GM12878 (cell line): ENCODE measurements around the gene SEMA4A. TPM values are rescaled to one million over a fixed set of nuclear protein-coding genes. Genes with fewer than 3 reads are reported as not detected.
"Not testable (repeated sequence)": the region's sequence is repeated elsewhere in the genome, so short reads cannot be mapped to it uniquely, and the experiment has no call there.

Experiments
- ATAC-seq: fragments of 200-7000 bp; cut with Tn5 transposase; 3 replicates; pipeline ENCODE4 v1.9.1; 2020; ENCODE audit warnings: mild to moderate bottlenecking, moderate library complexity
- BruUV-seq: library from RNA; stranded (reverse); fragments of 400-500 nt; replicated peaks from 2 replicates; lab custom pipeline; 2021; lab: Mats Ljungman, UMichigan
- CTCF ChIA-PET: fragments of 300-600 bp; sonication (Branson Sonifier 250); formaldehyde crosslinking; extraction: SDS; loops from one replicate; lab custom pipeline; 2021; ENCODE audit warnings: inconsistent platforms; lab: Yijun Ruan, JAX
- POLR2A ChIA-PET: fragments of 350-600 bp; formaldehyde crosslinking; extraction: SDS; loops from one replicate; lab custom pipeline; 2021; ENCODE audit warnings: inconsistent platforms; lab: Charles Lee
- RAD21 ChIA-PET: fragments of 300-600 bp; sonication (Branson Sonifier 250); formaldehyde crosslinking; loops from one replicate; lab custom pipeline; 2023; ENCODE audit warnings: antibody characterized with exemption; ENCODE audit not compliant: unreplicated experiment; lab: Charles Lee
- SMC1A ChIA-PET: fragments of 300-600 bp; sonication (Branson Sonifier 250); formaldehyde crosslinking; loops from one replicate; lab custom pipeline; 2023; ENCODE audit not compliant: unreplicated experiment, uncharacterized antibody; lab: Charles Lee
- DNase-seq: peaks from one replicate; pipeline ENCODE4 v3.0.0-alpha.2; 2011; ENCODE audit warnings: low read depth, low spot score
- FAIRE-seq: peaks from 3 replicates; lab custom pipeline; 2011; peaks lifted over from hg19 to GRCh38; lab: Jason Lieb, UNC
- H2AFZ ChIP-seq: 2 replicates; pipeline ENCODE4 v1.6.0; 2011; ENCODE audit warnings: low read depth, low read length, control low read depth; ENCODE audit not compliant: control insufficient read depth
- H3K27ac ChIP-seq: 2 replicates; pipeline ENCODE4 v1.5.1; 2011; ENCODE audit warnings: control low read depth; ENCODE audit not compliant: control insufficient read depth, insufficient read depth
- H3K27me3 ChIP-seq, 2 experiments: replicated peaks in 1 of 2; 2 replicates each; pipeline versions ENCODE4 v1.6.0 to v1.6.1; 2011; ENCODE audit warnings: low read length in 1 of 2; ENCODE audit not compliant: control insufficient read depth in 2 of 2, insufficient read depth in 2 of 2
- H3K36me3 ChIP-seq, 2 experiments: 2 replicates each; pipeline ENCODE4 v1.5.1; 2011; ENCODE audit warnings: low read length in 1 of 2; ENCODE audit not compliant: control insufficient read depth in 2 of 2, insufficient read depth in 2 of 2
- H3K4me1 ChIP-seq: 2 replicates; pipeline ENCODE4 v1.6.1; 2011; ENCODE audit warnings: mild to moderate bottlenecking, low read length, moderate library complexity, mixed read lengths; ENCODE audit not compliant: control insufficient read depth, insufficient read depth
- H3K4me2 ChIP-seq: 2 replicates; pipeline ENCODE4 v1.6.0; 2011; ENCODE audit warnings: control low read depth; ENCODE audit not compliant: control insufficient read depth, insufficient read depth
- H3K4me3 ChIP-seq: fragments of 200-600 bp; sonication (generic); 2 replicates; pipeline ENCODE4 v1.5.1; 2016
- H3K79me2 ChIP-seq: 2 replicates; pipeline ENCODE4 v1.6.0; 2011; ENCODE audit warnings: low read length; ENCODE audit not compliant: control insufficient read depth, insufficient read depth
- H3K9ac ChIP-seq: 2 replicates; pipeline ENCODE4 v1.8.0; 2011; ENCODE audit warnings: low read length, control low read depth, mixed read lengths; ENCODE audit not compliant: control insufficient read depth, insufficient read depth
- H3K9me3 ChIP-seq: replicated peaks from 3 replicates; pipeline ENCODE4 v1.5.1; 2011; ENCODE audit warnings: mild to moderate bottlenecking, low read length; ENCODE audit not compliant: control insufficient read depth, insufficient read depth
- H4K20me1 ChIP-seq: 2 replicates; pipeline ENCODE4 v1.6.0; 2011; ENCODE audit not compliant: control insufficient read depth, insufficient read depth
- WGBS: methylation state at CpG from one replicate; pipeline ENCODE4 v1.1.6; 2016; ENCODE audit warnings: low lambda C conversion rate; ENCODE audit not compliant: insufficient replicate concordance, insufficient coverage; ENCODE audit errors: missing lambda C conversion rate; 5-methylcytosine and 5-hydroxymethylcytosine counted together
- in situ Hi-C: fragments of 300-500 bp; cut with MboI; formaldehyde crosslinking; loops from 9 replicates; pipeline ENCODE4 v1.14.3; 2018; ENCODE audit warnings: mixed read lengths
- intact Hi-C: fragments of 100-400 bp; cut with micrococcal nuclease; formaldehyde crosslinking; loops from one replicate; pipeline ENCODE4 v1.14.2; 2022; ENCODE audit not compliant: unreplicated experiment
- polyA plus RNA-seq, 11 experiments: library from polyadenylated mRNA; depleted of rRNA in 4 of 11; unstranded in 6 of 11; stranded (reverse) in 5 of 11; fragments of >200 nt; fragmentation: Nextera tagmentation in 4 of 11; fragmentation: Illumina TruSeq in 1 of 11; extraction: Ambion mirVana in 4 of 11; extraction: Trizol in 1 of 11; gene quantifications; 1 replicate in 1 of 11; 2 replicates in 10 of 11; pipeline versions ENCODE4 v1.2.1 to v1.2.3, GENCODE V29; 2011 to 2016; ENCODE audit warnings: inconsistent platforms in 2 of 11, missing spikeins in 2 of 11, low read depth in 1 of 11
- total RNA-seq, 4 experiments: library from RNA; depleted of rRNA in 3 of 4; stranded (reverse); fragments of >200 nt in 3 of 4; fragmentation: Illumina TruSeq in 1 of 4; extraction: Trizol in 1 of 4; gene quantifications; 2 replicates each; pipeline versions ENCODE4 v1.2.1 to v1.2.3, GENCODE V29; 2013 to 2021
- TF ChIP-seq, protein P1 (sequence below): fragments of 450-650 bp; IDR thresholded peaks from 2 replicates; pipeline ENCODE4 v1.6.1; 2016; ENCODE audit warnings: mild to moderate bottlenecking

SEMA4A gene
- total and polyA plus RNA-seq, 10 of the 15 experiments (the other 5 are each of a cell fraction or from before 2014, with no cell fraction given): 2.6 to 64.2 (median 32.8) TPM

DNA sequence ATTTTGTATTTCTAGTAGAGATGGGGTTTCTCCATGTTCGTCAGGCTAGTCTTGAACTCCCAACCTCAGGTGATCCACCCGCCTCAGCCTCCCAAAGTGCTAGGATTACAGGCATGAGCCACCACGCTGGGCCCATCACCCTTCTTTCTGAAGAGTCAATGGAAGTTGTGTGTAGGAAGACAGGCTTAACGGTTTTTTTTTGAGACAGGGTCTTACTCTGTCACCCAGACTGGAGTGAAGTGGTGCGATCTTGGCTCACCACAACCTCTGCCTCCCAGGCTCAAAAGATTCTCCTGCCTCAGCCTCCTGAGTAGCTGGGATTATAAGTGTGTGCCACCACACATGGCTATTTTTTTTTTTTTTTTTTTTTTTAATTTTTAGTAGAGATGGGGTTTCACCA is 36.7 kb upstream of the SEMA4A start:
- ChIA-PET RAD21 (interaction anchor here (10.4 to 22.2 kb wide), 2 partner anchors 11 to 19 kb away, joined by 105 to 695 read pairs; no protein-coding TSS in a partner anchor), CTCF (interaction anchor here (1.5 to 25.7 kb wide), 3 partner anchors 11 to 41 kb away, joined by 4 to 1294 read pairs (median 60); no protein-coding TSS in a partner anchor), SMC1A (interaction anchor here (1.2 to 23.6 kb wide), 3 partner anchors 12 to 34 kb away, joined by 3 to 874 read pairs (median 92); no protein-coding TSS in a partner anchor), POLR2A (interaction anchor here (0.6 to 12.7 kb wide), 7 partner anchors 8 to 96 kb away, joined by 3 to 128 read pairs (median 7); partner anchors contain the start of gene PMF1)
- TF ChIP-seq, protein P1, sequence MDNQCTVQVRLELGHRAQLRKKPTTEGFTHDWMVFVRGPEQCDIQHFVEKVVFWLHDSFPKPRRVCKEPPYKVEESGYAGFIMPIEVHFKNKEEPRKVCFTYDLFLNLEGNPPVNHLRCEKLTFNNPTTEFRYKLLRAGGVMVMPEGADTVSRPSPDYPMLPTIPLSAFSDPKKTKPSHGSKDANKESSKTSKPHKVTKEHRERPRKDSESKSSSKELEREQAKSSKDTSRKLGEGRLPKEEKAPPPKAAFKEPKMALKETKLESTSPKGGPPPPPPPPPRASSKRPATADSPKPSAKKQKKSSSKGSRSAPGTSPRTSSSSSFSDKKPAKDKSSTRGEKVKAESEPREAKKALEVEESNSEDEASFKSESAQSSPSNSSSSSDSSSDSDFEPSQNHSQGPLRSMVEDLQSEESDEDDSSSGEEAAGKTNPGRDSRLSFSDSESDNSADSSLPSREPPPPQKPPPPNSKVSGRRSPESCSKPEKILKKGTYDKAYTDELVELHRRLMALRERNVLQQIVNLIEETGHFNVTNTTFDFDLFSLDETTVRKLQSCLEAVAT: peak; percentile 29; the same call in 1 of the 2 replicates
- intact Hi-C loops, DNase-seq, FAIRE-seq, ATAC-seq, H3K36me3 ChIP-seq, H3K9me3 ChIP-seq, H3K27me3 ChIP-seq, H4K20me1 ChIP-seq, H2AFZ ChIP-seq, H3K27ac ChIP-seq, BruUV-seq, in situ Hi-C loops: not testable (repeated sequence)
- Histone ChIP-seq H3K79me2 (peaks cover 64% of the 10 kb centered on the region), H3K4me2 (peak overlapping the region; percentile 73), H3K4me1 (peaks cover 30% of the 10 kb centered on the region), H3K9ac (peak overlapping the region; percentile 86; the same call in 1 of the 2 replicates), H3K4me3 (peak overlapping the region; percentile 94)
- WGBS: 59% methylated on average over 5 of the region's 5 CpGs
